ENCODE measurements around the gene PRKG1.

PRKG1 gene

DNA sequence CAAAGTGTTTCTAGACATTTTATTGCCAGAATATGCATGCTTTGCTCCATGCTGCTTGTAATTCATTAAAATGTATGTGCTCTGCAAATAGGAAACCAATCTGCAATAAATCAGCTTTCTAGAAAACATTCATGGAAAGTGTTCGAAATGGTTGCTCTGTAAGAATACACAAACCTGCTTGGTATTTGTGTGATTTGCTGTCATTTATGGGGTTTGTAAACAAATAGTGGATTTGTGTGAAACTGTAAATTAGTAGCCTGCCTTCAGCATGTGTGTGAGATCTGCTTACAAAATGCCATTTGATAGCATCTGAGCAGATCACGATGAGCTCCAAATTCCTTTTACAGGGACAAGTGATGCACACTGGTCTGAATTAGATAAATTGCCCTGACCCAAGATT is 844.2 kb downstream of the PRKG1 start:
- DNase-seq: no peak

DNA sequence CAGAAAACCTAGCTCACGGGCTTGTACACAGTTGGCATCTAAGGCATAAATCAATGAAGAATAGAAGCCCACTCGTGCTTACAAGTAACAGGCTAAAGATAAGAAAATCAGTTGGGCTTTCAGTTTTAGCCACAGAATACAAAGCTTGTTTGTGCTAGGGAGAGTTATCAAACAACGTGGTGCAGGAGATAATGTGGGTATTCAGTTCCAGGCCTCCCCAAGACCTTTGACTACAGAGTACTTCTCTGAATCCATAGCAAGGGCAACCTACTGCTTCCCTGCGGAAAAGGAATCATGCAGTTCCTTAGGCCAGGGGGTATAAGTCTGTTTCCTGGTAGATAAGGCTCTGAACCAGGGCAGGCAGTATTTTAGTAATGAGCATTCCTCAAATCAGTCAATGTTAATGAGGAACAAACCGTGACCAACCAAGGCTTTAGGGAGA is 844.6 kb downstream of the PRKG1 start:
- no peak for DNase-seq

DNA sequence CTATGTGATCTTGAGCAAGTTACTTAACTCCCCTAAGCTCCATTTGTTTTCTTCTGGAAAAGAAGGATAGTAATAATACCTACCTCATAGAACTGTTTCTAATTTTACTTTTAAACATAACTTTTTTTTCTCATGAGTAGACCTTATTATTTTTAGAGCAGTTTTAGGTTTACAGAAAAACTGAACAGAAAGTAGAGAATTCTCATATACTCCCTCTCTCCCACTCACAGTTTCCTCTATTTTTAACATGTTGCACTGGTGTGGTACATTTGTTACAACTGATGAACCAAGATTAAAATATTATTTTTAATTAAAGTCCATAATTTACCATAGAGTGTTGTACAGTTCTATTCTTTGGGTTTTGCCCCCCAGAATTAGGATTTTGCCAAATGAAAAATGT is 846.4 kb downstream of the PRKG1 start:
- DNase-seq: no peak

DNA sequence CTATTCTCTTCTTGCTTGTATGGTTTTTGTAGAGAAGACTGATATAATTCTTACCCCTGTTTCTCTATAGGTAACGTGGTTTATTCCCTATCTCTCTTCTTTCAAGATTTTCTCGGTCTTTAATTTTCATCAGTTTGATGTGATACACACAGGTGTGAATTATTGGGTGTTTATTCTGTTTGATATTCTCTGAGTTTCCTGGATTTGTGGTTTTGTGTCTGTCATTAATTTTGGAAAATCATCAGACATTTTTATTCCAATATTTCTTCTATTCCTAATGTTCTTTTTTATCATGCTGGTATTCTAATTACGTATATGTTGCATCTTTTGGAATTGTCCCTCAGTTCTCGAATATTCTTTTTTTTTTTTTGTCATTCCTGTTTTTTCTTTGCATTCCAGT is 850.1 kb downstream of the PRKG1 start:
- no peak for DNase-seq

DNA sequence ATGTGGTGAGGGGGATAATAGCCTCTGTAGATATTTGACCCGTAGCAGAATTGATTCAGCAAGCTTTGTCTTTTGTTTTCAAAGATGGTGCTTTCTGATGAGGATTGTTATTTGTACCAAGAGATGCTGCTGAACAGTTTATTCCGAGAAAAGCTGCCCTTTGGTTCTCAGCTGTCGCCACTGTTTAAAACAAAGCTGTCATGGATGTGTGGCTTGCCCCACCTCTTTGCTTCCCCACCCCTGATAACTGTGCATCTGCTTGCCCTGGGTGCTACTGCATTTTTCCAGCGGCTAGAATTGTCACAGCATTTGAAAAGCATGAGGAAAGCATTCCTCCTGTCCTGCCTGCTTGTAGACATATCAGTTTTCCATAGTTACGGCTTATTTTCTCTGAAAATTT is 852.0 kb downstream of the PRKG1 start:
- DNase-seq: no peak

DNA sequence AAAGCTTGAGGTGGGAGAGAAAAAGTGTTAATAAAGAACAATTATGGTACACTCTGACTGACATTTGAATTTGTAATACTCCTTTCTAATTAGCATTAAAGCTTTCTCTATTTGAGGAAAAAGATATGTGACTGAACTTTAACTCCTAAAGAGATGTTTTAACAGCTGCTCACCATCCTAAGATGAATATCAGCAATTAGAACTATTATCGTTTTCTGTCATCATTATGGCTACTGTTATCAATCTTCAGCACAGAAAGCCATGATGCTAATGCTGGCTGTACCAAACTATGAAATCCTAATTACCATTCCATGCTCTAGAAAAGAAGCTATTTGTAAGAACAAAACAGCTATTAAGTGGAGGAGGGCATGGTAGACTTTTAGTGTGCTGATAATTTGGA is 853.9 kb downstream of the PRKG1 start:
- no peak for DNase-seq

DNA sequence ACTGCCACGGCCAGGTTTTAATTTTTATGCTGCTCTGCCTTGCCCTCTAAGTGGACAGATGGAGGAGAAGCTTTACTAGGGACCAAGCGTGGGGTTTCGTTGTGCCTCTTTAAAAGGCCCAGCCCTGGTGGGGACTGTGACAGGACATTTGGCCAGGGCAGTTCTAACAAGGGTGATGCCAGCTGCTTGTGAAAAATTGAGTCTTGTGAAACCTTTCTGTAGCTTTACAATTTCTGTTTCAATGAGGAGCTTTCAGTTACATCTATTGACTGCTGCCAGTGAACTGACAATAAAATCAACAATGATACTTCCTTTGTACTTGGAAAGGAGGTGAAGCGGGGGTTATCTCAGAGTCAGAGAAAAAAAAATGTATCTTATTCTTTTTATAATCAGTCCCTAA is 858.2 kb downstream of the PRKG1 start:
- no peak for DNase-seq

DNA sequence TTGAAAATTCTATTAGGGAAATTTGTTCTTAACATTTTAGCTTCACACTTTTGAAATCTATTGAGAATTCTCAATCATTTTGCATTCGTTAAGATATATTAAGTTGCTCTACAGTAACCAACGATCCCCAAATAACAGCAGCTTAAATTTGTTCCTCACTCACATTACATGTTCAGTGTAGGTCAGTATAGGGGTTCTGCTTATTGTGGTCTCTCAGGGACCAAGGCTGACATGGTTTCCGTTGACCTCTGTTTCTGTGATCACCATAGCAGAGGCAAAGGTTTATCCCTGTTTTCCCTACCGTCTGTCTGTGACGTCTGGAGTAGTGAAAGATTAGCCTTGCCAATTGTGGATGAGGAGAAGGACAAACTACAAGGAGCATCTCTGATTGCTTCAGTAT is 860.1 kb downstream of the PRKG1 start:
- no peak for DNase-seq

DNA sequence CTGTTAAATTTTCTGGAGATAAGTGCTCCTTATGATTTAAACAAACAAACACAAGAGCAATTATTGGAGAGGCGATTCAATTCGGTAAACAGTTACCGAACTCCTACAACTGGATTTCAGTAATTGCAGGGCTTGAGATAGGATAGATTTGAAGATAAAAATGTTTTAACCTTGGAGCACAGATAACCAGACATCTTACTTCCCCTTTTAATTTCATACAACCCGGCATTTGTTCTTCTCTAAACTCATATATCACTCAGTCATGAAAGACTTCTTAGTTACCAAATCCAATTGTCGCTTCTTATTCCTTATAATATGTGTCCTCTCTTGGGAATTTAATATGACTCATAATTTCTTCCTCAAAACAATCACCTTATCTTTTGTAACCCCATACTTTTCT is 861.1 kb downstream of the PRKG1 start:
- DNase-seq: no peak

DNA sequence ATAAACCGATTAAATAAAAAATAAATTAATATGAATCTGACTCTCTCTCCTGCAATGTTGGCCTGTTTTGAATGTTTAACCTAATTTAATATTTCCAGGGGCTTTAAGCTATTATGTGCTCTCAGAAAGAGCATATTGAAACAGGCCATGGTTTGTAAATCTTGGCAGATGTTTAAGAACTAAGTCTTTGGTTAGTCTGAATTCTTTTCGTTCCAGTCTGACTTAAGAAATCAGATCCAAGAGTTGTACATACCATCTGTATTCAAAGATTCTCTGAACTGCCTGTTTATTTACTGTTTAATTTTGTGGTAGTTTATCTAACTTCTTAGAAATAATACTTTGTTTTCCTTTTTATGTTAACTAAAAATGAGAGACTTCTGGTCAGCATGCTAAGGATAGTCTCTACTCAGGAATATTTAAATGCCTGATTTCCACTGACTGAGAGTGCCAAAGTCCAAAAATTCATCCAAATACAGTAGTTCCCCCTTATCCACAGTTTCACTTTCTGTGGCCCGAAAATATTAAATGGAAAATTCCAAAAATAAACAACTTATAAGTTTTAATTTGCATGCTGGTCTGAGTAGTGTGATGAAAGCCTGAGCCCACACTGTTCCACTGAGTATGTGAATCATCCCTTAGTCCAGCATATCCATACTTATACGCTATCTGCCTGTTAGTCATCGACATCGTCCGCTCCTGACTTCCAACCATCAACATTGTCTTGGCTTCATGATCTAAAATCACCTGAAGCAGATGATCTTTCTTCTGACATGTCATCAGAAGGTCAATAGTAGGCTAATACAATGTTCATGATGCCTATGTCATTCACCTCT is 863.2 kb downstream of the PRKG1 start:
- no peak for DNase-seq

DNA sequence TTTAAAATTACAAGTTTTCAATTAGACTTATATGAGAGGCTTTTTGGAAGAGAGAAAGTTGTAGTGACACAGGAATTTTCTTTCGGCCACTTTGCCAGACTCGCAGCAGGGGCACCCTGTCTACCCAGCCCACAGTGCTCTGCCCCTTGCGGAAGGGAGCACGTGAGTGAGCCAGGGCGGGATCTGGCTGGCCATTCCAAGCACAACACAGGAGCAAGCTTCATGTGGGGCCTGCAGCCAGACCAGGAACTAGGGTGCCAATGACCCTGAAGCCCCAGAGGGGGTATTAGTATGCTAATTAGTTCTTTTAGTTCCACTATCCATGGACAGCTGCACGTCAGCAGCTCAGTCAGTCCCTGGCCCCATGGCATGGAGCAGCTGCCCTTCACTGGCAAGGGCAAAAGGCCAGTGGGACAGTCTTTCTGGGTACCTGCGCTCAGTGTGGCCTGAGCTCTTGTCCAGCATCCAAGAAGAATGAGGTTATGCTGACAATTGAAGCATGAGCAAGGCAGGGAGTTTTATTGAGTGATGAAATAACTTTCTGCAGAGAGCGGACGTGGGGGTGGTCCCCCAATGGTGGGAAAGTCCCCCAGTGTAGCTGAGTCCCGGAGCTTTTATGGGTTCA is 876.2 kb downstream of the PRKG1 start:
- no peak for DNase-seq

DNA sequence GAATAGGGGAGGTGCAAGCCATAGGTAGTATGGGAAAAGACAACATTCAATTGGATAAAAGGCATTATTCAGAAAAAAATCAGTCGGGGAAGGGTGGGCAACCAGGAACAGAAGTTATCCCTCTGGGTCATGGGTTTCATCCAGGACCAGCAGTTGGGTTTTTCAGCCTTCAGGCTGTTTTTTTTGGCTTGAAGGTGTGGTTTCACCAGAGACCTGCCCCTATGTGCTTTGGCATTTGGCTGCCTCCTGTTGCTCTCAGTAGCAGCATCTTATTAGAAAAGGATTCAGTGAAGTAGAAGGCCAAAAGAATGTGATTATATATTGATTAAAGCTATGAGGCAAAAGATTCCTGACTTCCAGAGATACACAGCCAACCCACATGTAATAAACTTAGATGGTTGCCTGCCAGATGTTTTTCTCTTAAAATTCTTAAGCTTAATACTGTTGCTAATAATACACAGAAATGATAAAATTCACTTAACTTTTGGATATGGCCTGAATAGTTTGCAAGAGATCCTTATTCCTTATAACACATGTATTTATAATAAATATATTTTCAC is 876.8 kb downstream of the PRKG1 start:
- DNase-seq: no peak

DNA sequence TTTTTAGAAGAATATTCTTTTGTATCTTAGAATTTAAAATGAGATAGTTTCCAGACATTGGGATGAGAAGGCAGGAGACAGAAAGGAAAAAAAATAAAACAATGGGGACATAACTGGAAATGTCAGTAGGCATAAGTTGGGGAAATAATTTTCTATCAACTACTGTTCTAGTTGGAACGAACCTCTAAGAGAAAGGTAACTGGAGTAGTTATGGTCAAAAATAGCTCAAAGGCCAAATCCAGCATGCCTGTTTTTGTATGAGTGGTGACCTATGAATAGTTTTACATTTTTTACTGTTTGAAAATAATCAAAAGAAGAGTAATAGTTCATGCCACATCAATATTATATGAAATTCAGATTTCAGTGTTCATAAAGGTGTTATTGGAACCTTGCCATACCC is 877.3 kb downstream of the PRKG1 start:
- no peak for DNase-seq

DNA sequence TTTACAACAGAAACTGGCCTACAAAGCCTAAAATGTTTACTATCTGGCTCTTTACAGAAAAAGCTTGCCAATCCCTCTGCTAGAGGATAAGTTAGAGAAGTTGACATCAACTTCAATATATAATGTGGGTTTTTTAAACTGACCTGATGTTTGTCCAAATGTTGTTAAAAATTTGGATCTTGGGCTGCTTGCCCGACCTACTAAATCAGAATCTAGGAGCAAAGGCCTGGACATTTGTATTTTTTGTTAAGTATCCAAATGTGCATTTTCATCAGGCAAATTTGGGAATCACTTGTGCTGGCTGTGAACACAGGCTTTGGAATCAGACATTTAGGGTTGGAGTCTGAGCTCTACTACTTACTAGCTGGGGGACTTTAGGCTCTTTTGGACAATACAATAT is 877.8 kb downstream of the PRKG1 start:
- DNase-seq: no peak

DNA sequence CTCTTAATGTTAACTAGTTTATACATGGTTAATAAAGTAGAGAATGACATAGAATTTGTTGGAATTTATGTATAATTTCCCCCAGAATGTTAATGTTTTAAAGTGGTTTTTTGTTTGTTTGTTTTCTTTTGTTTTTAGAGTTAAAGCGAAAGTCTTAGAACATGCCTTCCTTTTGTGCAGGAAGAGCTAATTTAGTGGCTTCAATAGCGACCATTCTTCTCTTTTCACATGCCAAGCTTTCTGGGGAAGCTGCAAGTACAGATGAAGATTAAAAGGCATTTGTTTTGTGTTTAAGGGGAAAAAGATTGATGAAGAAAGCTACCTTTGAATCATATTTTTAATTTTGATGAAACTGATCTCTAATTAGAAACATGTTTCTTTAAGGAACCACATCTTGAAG is 881.4 kb downstream of the PRKG1 start:
- no peak for DNase-seq

DNA sequence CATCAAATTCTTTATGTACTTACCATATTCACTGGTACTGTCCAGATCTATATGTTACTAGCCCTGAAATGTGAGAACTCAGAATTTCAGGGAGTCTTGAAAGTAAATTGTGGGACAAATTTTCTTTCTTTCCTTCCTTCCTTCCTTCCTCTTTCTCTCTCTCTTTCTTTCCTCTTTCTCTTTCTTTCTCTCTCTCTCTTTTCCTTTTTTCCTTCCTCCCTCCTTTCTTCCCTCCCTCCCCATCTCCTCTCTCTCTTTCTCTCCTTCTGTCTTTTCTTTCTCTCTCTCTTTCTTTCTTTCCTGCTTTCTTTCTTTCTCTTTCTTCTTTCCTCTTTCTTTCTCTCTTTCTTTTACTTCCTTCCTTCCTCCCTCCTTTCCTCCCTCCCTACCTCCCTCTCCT is 882.5 kb downstream of the PRKG1 start:
- no peak for DNase-seq

DNA sequence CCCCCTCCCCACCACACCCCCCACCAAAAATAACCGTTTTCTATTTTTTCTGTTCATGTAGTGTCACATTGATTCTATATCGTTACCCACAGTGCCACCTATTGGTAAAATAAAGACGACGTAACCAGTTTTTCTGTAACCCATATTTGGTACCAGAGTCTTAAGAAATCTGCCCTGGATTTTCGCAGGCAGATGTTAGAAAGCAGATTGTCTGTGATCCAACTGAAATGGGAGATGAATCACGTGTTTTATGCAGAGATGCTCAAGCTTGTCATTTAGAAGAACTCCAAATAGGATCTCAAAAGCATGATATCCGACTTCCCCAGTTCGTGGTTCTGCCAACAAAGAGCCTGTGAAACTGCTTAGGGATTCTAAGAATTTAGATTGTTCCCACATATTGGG is 886.2 kb downstream of the PRKG1 start:
- no peak for DNase-seq

DNA sequence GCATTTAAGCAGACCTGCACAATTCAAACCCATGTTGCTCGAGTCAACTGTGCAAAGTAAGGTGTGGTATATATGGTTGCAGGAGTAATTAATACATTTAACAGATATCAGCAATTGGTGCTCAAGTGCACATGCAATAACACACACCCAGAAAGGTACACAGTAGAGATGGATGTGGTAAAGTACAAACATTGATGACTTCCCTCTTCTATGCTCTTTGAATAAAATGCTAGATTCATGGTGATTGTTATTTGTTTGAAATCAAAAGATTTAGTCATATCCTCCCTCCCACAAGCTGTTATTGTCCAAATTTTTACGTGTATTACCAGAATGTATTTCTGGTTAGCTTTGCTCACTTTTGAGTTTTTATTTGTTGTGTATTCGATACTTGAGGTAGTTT is 887.1 kb downstream of the PRKG1 start:
- DNase-seq: no peak

DNA sequence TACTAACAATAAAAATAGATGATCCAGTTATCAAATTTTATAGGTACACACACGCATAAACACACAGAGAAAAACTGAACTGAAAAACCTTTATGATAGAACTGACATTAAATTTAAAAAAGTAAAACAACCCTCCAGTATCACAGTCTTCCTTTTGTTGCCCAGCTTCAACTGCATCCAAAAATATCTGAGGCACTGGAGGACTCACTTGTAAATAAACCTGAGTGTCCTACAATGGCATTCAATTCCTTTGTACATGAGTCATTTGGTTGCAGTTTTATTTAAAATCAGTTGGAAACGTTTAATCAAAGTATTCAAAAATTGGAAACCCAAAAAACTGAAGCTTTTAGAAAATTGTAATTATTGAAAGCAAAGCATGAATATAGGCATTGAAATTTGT is 890.3 kb downstream of the PRKG1 start:
- DNase-seq: no peak

DNA sequence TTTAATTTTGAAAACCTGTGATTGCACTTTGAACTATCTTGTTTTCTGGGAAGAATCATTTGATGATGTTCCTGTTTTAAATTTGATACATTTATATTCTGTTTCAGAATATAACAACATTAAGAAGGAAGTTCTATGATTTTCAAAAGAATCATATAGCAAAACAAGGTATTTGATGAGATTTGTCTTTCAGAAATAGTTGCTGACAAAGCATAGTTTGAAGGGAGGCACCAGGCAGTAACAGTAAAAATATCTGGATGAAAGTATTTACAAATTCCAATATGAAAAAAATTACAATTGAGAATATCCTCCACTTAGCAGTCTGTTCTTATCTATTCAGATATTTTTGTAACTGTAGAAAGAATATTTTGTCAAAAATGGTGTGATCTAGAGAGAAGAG is 891.2 kb downstream of the PRKG1 start:
- DNase-seq: no peak

DNA sequence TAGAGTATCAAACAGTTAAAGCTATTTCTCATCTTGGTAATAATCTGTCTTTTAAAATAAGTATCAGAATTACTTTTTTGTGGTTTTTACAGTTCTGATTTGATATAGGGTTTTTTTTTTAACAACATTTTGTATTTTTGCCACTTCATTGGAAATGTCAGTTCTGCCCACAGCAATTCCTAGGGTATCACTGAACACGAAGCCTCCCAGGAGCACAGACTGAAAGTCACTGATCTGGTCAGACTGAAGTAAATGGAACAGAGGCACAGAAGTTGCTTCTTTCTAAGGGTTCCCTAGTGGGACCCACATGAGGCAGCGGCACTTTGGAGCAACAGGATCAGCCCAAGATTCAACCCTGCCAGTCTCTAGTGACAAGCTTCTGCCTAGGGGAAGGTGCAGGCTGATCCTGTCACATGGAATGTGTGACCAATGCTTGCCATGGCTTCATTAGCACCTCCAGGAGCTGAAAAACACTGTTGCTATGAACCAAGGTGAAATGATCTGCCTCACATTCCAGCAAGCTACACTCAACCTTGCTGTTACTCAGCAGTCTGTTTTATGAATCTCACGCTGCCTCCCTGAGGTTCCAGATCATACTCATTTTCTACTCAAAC is 898.6 kb downstream of the PRKG1 start:
- DNase-seq: no peak

DNA sequence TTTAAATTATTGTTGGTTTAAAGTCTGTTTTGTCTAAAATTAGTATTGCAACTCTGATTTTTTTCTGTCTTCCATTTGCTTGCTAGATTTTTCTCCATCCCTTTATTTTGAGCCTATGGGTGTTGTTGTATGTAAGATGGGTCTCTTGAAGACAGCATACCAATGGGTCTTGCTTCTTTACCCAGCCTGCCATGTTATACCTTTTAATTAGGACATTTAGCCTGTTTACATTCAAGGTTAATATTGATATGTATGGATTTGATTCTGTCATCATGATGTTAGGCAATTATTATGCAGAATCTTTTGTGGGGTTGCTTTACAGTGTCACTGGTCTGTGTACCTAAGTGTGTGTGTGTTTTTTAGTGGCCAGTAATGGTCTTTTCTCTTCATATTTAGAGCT is 906.5 kb downstream of the PRKG1 start:
- DNase-seq: no peak

DNA sequence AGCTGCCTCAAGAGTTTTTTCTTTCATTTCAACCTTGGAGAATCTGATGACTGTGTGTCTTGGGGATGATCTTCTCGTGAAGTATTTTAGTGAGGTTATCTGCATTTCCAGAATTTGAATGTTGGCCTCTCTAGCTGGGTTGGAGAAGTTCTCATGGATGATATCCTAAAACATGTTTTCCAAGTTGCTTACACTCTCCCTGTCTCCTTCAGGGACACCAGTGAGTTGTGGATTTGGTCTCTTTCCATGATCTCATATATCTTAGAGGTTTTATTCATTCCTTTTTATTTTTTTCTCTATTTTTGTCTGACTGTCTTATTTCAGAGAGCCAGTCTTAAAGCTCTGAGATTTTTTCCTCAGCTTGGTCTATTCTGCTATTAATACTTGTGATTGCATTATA is 907.4 kb downstream of the PRKG1 start:
- DNase-seq: no peak

DNA sequence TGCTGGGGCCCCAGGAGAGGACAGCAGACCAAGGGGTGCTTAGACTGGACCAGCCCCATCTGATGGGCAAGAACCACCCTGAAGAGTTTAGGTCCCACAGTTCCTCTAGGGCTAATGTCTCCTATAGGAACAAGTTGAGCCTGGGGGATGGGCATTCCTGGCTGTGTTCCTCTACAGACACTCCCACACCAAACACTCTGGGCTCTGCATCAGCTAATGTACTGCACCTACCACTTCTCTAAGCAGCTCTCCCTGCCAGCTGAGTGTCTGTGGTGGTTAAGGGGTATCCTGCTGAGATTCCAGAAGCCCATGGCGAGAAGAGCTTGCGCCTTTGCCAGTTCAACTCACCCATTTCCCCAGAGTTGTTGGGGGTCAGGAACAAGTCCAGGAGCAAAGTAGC is 909.2 kb downstream of the PRKG1 start:
- DNase-seq: no peak
